Ascending aorta (tissue), 2 donors: Measurements from ENCODE around the gene CERK. TPM values are rescaled to one million over a fixed set of nuclear protein-coding genes. Genes with fewer than 3 reads are reported as not detected.

Experiments
- DNase-seq, 2 donors: peaks; one replicate each; pipeline ENCODE4 v3.0.0-alpha.2; 2019; ENCODE audit warnings: low spot score in 2 of 2
- H3K27ac ChIP-seq, 2 donors: fragments of 200-600 bp; sonication (generic); one replicate each; pipeline ENCODE4 v1.5.1; 2016 to 2017; ENCODE audit warnings: mild to moderate bottlenecking in 1 of 2
- H3K27me3 ChIP-seq: fragments of 200-600 bp; sonication (generic); one replicate; pipeline ENCODE4 v1.5.1; 2017
- H3K36me3 ChIP-seq, 2 donors: fragments of 200-600 bp; sonication (generic); one replicate each; pipeline ENCODE4 v1.5.1; 2016
- H3K4me1 ChIP-seq, 2 donors: fragments of 200-600 bp; sonication (generic); one replicate each; pipeline ENCODE4 v1.5.1; 2016 to 2017; ENCODE audit warnings: mild to moderate bottlenecking in 1 of 2
- H3K4me3 ChIP-seq, 2 donors: fragments of 200-600 bp; sonication (generic); one replicate each; pipeline ENCODE4 v1.5.1; 2016 to 2017; ENCODE audit warnings: mild to moderate bottlenecking in 1 of 2
- H3K9me3 ChIP-seq, 2 donors: fragments of 200-600 bp; sonication (generic); one replicate each; pipeline ENCODE4 v1.5.1; 2016
- intact Hi-C: fragments of 100-400 bp; cut with DNase I; formaldehyde crosslinking; loops from one replicate; pipeline ENCODE4 v1.15.1; 2023
- total RNA-seq: library from RNA; depleted of rRNA; stranded (reverse); fragments of >200 nt; gene quantifications from one replicate; pipeline ENCODE4 v1.1.0, GENCODE V29; 2016
- TF ChIP-seq, protein P1 (sequence below), 3 experiments: fragments of 200-600 bp in 2 of 3; fragments of 450-650 bp in 1 of 3; sonication (generic) in 2 of 3; IDR thresholded peaks; one replicate each; pipeline ENCODE4 v1.5.1; 2016 to 2019; ENCODE audit warnings: antibody characterized with exemption in 3 of 3, mild to moderate bottlenecking in 1 of 3, moderate library complexity in 1 of 3

CERK gene
- total RNA-seq, 1 donor from 2014 or later = 27.5 TPM

- TF ChIP-seq, protein P1, sequence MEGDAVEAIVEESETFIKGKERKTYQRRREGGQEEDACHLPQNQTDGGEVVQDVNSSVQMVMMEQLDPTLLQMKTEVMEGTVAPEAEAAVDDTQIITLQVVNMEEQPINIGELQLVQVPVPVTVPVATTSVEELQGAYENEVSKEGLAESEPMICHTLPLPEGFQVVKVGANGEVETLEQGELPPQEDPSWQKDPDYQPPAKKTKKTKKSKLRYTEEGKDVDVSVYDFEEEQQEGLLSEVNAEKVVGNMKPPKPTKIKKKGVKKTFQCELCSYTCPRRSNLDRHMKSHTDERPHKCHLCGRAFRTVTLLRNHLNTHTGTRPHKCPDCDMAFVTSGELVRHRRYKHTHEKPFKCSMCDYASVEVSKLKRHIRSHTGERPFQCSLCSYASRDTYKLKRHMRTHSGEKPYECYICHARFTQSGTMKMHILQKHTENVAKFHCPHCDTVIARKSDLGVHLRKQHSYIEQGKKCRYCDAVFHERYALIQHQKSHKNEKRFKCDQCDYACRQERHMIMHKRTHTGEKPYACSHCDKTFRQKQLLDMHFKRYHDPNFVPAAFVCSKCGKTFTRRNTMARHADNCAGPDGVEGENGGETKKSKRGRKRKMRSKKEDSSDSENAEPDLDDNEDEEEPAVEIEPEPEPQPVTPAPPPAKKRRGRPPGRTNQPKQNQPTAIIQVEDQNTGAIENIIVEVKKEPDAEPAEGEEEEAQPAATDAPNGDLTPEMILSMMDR (IDR thresholded peaks at IDR 0.05) = no peak
- no peak overlapping the region for H3K27ac ChIP-seq
- H3K27me3 ChIP-seq = no peaks in the 10 kb centered on the region
- intact Hi-C loops = no loop called here
- H3K36me3 ChIP-seq = peaks cover 93 to 96% of the 10 kb centered on the region in 2 donors
- H3K4me3 ChIP-seq = no peak overlapping the region
- no peaks in the 10 kb centered on the region for H3K4me1 ChIP-seq
- no peak for DNase-seq
- no peaks in the 10 kb centered on the region for H3K9me3 ChIP-seq
Observed at GRCh38 chr22:46696229-46696518, 41.9 kb downstream of the CERK start.

DNA sequence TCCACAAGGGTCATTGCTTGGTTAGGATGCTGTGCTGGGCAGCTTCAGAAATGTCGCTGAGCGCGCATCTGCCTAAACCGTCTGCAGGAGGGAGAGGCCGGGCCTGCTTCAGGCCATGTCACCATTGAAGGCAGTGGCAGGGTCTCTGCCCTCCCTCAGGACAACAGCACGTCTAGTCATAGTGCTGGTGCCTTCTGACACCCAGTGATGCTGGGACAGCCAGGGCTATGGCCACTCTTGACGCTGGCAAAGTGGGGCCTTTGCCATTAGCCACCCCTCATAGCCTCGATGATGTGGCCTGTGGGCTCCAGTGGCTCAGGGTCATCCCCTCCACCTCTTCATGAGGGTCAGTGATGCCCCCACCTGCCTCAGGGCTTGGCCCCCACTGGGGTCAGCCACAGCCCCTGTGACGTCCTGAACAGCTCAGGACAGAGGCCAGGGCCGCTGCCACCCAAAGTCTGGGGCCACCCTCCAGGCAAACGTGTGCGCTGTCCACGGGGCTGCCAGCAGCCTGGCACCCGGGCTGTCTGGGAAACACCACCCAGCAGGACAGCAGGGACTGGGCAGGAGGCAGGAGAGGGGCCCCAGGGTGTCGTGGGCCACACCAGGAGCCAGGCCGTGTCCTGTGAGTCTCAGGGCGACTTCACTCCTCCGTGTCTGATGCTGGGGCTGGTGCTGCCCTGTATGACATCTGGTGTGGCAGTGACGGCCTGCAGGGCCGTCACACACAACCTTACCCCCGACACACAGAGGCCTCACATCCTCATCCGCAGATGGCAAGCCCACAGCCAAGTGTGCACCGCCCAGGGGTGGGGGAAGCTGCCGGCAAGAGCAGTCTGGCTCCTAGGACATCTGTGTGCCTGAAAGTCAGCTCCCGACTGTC, 42.5 kb downstream of the CERK start:
- H3K36me3 ChIP-seq = peaks cover 91 to 96% of the 10 kb centered on the region in 2 donors
- TF ChIP-seq, protein P1 (IDR thresholded peaks at IDR 0.05) = no peak

GRCh38 chr22:46694416-46695170, 43.5 kb downstream of the CERK start:
- TF ChIP-seq, protein P1 (IDR thresholded peaks at IDR 0.05) = no peak
- H3K4me3 ChIP-seq = no peak overlapping the region
- H3K36me3 ChIP-seq = peaks cover 92 to 96% of the 10 kb centered on the region in 2 donors
- no peak for DNase-seq
- intact Hi-C loops = no loop called here
- H3K9me3 ChIP-seq = no peaks in the 10 kb centered on the region
- H3K27ac ChIP-seq = no peak overlapping the region
- no peaks in the 10 kb centered on the region for H3K27me3 ChIP-seq
- H3K4me1 ChIP-seq = no peaks in the 10 kb centered on the region

More for the DNA sequence above, 42.5 kb downstream of the CERK start:
- no peak overlapping the region for H3K4me3 ChIP-seq
- intact Hi-C loops = no loop called here
- no peaks in the 10 kb centered on the region for H3K4me1 ChIP-seq
- H3K27me3 ChIP-seq = no peaks in the 10 kb centered on the region
- no peak overlapping the region for H3K27ac ChIP-seq
- no peak for DNase-seq
- no peaks in the 10 kb centered on the region for H3K9me3 ChIP-seq

DNA sequence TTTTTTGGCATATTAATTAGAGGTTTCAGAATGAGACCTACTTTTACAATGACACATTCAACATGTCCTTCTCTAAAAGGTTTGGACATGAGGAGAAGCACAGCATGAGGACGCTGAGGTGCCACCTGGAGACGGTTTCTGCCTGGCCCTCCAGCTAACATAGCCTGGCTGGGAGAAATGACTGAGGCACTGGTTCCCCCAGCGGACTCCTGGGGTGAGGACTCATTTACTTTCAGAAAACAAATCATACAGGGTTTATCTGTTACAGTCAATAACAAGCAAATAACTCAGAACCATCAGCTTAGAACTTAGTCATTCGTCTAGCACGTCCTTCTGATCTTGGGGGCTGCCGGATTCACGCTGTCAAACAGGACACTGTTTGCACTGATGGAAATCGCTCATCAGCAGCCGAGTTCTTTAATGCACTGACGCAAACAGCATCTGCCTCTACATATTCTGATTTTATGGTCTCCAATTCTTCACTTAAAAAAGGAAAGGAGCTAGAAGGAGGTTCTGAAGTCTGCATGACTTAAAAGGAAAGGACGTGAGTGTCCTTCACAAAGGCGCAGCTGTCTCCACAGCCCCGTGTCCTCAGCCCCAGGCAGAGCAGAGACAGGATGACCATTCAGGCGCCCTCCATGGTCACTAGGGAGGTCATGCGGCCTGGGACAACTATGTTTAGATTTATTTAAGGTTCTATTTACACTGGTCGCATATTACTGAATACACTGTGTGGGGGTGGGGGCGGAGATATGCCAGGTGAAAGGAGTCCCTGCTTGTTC, 44.2 kb downstream of the CERK start:
- H3K4me3 ChIP-seq = no peak overlapping the region
- H3K9me3 ChIP-seq = no peaks in the 10 kb centered on the region
- TF ChIP-seq, protein P1 (IDR thresholded peaks at IDR 0.05) = no peak
- no peaks in the 10 kb centered on the region for H3K4me1 ChIP-seq
- H3K27me3 ChIP-seq = no peaks in the 10 kb centered on the region
- no peak overlapping the region for H3K27ac ChIP-seq
- no peak for DNase-seq
- peaks cover 94 to 96% of the 10 kb centered on the region in 2 donors for H3K36me3 ChIP-seq
- intact Hi-C loops = no loop called here

GRCh38 chr22:46691571-46691970, 46.5 kb downstream of the CERK start:
- intact Hi-C loops = no loop called here
- H3K4me3 ChIP-seq = no peak overlapping the region
- H3K9me3 ChIP-seq = no peaks in the 10 kb centered on the region
- H3K27ac ChIP-seq = no peak overlapping the region
- TF ChIP-seq, protein P1 (IDR thresholded peaks at IDR 0.05) = no peak
- no peaks in the 10 kb centered on the region for H3K4me1 ChIP-seq
- H3K27me3 ChIP-seq = no peaks in the 10 kb centered on the region
- DNase-seq = no peak
- H3K36me3 ChIP-seq = peaks cover 90 to 94% of the 10 kb centered on the region in 2 donors
